AML-193 (cell line): ENCODE results near the gene USP24.

ENCODE experiments used
- DNase-seq, 2 experiments: peaks; one replicate each; lab custom pipeline; 2025; lab: John Stamatoyannopoulos, UW

The USP24 gene

DNA sequence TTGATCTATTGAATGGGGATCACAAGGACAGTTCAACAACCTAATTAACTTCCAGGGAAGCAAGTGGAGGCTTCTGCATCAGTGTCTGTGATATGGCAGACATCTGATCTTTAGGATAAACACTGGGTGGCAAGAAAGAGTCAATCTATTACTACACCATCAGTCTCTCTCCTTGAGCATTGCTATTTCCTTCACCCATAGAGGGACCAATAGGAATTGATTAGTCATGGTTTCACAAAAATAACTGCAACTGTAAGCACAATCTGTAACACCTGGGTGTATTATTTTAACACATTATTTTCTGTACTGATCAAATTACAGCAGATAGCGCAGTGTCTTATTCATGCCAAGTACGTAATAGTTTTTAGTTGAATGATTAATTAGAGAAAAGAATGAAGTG, 50.3 kb downstream of the USP24 start:
- no peak for DNase-seq

DNA sequence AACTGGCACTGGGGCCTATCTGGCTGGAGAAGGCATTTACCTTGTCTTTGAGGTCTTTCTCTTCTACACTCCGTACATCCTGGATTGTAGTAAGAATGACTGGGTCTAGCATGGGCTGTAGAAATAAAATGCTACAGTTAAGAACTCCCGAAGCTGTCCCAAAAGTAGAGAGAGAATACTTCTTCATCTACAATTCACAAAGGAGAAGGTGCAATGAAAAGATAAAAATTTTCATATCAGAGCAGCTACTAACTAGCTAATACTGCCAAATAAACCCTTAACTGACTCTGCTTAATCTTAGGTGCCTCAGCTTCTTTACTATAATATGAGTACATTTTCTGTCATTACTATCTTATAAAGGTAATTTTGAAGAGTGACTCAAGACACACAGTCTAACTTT, 55.6 kb downstream of the USP24 start:
- no peak for DNase-seq

DNA sequence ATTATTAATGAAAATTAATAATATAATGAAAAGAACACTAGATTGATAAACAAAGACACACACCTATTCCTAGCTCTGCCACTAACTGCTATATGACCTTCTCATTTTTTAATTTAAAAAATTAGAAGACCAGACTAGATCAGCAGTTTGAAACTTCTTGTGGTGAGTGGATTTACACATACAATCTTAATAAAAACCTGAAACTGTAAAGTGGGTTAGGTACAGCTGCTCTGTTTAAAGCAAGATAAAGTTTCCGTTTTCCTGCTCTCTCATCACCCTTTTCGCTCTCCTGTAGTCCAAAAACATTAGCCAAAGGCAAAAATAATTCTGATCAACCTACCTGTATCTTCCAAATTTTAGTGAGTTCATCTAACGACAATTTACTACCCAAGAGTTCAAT, 58.6 kb downstream of the USP24 start:
- no peak for DNase-seq

DNA sequence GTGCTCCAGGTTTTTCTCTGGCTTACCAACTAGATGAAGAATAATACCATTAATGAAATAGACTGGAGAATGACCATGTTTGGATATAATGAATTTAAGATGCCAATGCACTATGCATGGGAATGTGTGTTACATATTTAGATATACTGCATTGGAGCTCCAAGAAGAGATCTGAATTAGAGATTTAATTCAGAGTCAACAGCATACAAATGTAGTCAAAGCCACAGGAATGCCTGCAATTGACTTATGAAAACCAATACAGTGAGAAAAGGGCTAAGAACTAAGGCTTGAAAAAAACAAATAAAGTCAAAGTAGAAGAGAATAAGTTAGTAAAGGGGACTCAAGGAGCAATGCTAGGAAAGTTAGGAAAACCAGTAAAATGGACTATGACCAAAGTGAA, 59.1 kb downstream of the USP24 start:
- no peak for DNase-seq

DNA sequence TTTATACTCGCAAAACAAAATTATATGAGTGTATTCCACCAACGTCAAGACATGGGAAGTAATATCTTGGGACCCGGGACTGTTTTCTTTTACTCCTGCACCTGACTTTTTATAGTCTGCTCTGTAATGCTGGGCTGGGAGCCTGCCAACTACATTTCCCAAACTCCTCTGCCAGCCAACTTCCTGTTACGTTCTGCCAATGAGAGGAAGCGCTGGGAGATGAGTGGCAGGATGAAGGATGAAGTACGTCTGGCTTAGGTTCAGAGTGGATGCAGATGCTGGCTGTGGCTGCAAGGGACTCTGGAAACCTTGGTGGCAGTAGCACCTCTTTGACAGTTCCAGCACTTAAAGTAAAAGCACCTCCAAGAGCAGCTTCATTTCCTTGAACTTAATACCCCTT, 59.6 kb downstream of the USP24 start:
- no peak for DNase-seq

DNA sequence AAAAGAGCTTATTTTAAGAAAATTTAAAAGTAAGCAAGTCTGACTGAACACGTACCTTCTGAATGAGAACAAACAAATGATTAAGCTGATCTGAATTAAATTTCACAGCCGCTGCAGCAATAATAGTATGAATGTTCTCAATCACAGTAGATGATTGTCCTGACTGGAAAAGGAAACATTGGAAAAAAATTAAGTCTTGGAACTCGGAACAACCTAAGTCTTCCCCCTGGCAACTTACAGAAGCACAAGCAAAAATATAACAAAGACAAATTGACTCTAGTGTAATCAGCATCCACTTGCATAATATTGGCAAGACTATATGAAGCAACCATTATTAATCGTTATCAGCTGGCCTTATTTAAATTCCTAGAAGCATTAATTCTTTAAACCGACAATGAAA, 60.5 kb downstream of the USP24 start:
- DNase-seq = no peak

DNA sequence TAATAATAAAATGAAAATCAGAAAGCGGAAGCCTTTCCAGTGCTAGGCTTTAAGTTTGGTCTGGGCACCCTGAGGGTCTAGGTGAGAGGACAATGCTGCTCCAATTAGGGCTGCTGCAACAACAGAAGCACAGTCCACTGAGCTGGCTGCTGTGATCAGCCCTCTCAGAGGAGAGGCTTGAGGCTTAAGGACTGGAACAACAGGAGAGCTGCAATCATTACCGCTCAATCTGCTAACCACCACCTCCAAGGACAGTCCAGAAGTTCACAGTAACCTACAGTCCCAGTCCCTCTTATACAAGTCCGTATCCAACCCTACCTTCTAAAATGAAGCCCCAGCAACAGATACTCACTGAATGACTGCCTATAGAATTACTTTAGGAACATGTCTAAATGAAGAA, 62.1 kb downstream of the USP24 start:
- DNase-seq = no peak

DNA sequence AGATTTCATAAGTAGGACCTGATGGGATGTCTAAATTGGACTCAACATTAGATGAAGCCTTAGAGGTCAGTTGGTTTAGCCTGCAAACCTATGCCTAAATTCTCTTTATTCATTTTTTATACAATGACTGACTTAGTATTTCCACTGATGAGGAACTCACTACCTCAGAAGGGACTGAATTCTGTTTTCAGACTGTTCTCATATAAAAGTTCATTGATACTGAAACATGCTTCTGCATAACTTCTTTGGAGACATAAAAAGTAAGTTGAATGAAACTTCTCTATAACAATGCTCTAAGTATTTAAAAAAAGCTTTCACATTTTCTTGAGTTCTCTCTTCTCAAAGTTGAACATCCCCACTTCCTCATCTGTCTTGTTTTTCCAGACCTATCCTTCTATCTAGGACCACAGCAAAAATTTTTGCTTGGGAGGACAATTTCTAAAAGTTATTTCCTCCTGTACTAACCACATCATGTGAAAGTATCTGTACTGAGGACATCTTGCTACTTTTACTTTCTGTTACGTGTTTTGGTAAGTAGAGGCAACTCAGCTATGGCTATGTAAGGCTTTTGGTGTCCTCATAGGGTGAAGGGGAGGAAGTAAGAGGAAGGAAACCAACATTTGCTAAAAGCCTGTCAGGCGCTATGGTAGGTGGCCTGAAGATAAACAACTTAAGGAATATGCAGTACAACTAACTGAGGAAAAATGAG, 64.1 kb downstream of the USP24 start:
- DNase-seq = no peak

DNA sequence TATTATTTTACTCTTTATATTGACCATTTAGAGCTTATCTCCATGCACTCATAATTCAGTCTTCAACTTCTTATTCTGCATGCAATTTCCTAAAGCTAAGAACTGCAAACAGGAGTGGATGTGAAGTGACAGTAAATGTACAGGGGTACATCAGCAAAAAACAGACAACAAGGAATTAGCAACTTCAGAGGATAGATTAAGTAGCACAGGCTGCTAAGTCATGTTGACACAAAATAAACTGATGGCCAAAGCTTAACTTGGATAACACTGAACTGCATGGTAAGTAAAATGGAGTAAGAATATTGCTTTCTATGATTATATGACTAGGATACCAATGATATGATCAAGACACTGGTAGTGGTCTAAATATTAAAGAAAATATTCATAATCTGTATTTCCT, 66.5 kb downstream of the USP24 start:
- DNase-seq = no peak

DNA sequence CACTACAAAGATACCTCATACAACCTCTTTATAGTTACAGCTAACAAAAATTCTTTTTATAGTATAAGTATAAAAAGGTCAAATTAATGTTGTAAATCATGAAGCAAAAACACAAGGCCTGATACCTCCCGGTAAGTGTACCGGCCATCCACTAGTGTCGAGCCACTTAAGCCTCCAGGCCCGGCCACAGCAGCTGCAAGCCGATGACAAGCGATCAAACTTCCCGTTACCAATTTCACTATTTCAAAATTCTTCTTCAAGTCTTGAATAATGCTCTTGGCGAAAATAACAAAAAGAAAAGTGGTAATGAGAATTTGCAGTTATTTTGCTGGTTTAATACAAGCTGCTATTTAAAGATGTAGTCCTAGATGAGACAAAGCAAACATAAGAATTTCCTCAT, 67.6 kb downstream of the USP24 start:
- no peak for DNase-seq

DNA sequence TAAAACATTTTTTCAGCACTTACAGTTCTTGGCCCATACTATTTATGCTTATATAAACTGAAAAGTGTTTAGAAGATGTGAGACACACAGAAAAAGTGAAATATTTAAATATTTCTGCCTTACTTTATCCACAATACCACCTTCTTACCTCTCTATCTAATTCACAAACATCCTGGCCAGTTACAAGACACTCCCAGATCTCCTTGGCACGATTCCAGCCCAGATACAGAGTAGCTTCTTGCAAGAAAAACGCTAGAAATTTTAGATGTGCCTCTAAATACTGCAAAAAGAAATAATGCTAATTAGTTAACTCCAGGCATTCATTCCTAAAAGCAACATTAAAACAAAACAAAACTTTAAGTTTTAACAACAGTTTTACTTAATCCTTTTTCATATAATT, 68.4 kb downstream of the USP24 start:
- DNase-seq = no peak

DNA sequence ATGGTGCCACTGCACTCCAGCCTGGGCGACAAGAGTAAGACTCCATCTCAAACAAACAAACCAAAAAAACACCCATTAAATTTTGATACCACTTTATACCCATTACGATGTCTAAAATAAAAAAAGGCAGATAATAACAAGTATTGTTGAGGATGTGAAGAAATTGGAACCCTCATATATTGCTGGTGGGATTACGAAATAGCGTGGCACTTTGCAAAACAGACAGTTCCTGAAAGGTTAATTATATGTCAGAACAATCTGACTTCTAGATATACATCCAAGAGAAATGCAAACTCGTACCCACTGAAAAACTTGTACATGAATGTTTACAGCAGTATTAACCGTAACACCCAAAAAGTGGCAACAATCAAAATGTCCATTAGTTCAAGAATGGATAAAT, 70.3 kb downstream of the USP24 start:
- no peak for DNase-seq

DNA sequence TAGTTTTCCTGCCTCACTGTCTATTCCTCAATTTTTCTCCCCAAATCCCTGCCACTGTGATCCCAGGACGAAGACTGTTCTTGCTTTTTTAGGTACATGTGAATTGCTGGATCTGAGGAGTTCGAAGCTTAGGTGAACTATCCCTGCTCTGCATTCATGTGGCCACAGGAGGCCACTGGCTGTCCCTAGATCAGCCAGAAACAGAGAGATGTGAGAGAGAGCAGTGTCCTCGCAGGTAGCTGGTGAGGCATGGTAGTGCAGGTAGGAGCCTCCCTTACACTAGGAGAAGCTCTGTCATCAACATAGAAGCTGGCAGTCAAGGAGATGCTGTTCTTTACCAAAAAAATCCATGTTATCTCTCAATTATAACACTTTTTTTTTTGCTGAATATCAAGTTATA, 71.5 kb downstream of the USP24 start:
- no peak for DNase-seq

DNA sequence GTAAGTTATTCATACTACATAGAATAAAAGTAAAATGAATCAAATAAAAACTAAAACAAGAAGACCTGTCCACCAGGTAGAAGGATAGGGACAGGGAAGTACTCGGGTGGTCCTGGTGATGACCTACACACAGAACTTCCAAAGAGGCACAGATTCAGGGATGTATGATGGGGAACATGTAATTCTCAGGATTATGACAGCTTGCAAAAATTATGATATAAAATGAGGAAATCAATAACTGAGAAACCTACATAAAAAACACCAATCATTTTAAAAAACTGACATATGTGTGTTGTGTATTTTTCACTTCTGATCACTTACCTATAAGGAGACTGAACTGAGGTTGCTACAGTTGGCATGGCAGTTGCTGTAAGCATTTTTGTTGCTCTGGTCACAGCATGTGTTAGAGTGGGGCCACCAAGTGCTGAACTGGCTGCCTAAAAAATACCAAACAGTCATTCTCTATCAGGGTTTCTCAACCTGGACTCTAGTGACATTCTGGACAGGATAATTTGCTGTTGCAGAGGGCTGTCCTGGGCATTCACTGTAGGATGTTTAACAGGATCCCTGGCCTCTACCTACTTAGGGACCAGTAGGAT, 73.8 kb downstream of the USP24 start:
- DNase-seq = no peak

DNA sequence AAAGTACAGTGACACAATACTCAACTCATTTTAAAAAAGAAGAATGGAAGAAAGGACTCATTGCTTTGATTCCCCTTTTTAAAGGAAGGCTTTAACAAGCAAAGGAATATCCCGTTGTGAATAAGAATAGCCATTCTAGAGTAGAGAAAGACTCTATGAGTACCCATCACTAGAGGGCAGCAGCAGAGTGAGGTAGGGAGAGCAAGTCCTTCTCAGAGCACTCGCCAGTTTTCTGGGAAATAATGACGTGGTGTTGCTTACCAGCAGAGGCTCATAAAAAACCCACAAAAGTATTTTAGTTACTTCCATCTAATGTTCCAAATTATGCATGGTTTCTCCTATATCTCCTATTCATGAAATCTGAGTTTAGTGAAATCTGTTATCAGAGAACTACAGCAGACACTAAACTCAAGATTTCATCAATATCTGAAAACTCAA, 74.6 kb downstream of the USP24 start:
- DNase-seq = peak; percentile 79 to 81

DNA sequence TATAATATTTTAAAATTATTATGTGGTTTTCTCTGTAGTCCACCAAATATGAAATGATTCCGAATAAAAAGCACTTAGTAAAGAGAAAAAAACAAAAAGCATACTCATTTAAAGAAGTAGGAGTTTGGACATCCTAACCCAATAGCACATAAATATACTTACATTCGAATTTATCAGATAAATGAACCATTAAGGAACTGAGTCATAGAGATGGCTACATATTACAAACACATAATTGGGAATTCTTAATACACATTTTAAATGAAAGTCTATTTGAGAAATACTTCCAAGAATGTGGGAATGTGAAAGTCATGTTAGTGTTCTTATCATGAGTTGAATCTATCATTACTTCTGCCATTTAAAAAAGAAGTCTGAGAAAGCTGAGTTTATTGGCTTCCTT, 75.0 kb downstream of the USP24 start:
- DNase-seq = no peak

DNA sequence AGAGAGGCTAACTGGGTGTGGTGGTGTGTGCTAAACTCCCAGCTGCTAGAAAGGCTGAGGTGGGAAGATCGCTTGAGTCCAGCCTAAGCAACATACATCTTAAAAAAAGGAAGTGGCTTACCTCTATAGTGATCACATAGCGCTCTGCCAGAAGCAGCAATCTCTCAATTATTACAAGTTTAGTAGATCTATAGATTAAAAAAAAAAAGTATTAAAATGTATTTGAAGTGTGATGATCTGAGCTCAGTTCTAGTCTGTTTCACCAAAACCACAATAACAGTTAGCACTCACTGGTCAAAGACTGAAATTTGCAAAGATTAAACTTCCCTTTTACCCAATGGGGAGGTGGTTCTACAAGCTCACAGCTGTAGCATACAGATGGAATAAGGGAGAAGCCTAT, 76.3 kb downstream of the USP24 start:
- DNase-seq = peak; percentile 25

DNA sequence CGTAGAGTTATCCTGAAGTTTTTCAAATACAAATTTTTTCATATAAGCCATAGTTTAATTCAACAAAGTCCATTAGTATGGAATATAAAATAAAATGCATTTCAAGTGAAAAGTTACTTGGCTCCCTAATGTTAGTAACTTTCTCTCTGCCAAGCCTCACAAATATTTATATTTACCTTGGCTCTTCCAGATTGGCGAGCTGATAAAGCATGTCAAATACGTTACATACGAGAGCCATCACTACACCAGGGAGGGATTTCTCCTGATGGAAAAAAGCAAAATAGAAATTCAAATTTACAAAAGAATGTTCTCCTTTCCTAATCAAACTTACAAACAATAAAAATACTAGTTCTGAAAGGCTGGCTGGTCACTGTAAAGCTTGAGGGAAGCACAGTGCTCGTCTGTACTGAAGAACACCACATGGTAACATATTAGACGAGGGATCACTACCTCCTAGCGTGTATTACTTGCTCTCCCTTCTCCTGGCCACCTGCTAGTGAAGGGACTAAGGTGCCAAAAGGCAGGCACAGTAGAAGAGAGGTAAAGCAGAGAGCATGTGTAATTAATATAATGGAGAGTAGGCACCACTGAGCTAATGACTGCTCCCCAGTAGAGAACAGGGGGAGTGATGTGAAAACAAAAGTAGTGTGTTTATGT, 80.9 kb downstream of the USP24 start:
- DNase-seq = no peak

DNA sequence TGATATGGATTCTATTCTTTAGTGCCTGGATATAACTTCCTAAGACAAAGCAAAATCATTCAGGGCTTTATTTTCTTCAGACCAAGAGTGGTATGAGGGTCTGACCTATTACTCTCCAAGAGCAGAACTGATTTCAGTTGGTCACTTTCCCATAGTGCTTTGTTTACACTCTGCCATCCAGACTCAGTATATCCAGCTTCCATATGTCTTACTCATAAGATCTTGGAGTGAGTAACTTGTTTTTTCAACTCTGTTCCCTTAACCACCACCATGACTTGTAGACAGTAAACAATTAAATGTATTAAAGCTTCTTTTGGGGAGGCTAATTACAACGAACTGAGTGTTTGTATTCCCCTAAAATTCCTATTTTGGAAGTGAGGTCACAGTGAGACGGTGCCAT, 83.4 kb downstream of the USP24 start:
- no peak for DNase-seq

DNA sequence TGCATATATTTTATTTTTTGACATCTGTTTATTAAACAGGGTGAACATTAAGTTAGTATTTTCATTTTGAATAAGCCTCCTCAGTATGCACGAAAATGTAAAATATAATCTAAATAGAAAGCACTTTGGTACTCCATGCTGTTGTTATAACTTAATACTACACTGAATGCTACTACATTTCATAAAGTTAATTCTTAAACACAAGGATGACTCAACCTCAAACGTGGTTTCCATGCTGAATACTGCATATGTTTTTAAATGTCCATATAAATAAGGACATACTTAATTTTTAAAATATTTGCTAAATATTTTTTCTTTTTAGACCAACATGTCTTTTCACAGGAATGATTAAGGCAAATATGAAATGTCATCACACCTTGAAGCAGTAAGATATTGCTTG, 83.9 kb downstream of the USP24 start:
- DNase-seq = no peak

DNA sequence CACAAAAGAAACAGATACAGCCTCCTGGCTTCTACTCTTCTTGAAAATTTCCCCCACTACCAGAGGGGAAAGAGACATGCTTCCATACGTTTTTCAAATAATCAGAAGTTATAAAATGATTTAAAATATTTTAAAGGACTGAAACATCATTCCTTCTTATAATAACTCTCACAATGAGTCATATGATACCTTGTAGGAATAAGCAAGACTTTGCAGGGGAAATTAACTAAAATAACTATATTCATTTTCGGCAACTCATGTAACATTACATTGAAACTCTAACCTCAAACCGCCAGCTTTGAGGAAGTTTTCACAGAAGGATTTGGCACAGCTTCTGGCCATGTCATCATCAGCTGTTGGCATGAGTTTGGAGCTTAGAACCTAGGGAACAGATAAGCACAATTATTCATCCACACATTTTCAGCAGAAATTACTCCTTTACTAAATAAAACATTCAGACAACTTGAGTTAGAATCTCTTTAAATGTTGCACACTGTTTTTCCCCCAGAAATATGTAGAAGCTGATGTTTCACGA, 85.9 kb downstream of the USP24 start:
- peak; percentile 86 to 87 for DNase-seq

DNA sequence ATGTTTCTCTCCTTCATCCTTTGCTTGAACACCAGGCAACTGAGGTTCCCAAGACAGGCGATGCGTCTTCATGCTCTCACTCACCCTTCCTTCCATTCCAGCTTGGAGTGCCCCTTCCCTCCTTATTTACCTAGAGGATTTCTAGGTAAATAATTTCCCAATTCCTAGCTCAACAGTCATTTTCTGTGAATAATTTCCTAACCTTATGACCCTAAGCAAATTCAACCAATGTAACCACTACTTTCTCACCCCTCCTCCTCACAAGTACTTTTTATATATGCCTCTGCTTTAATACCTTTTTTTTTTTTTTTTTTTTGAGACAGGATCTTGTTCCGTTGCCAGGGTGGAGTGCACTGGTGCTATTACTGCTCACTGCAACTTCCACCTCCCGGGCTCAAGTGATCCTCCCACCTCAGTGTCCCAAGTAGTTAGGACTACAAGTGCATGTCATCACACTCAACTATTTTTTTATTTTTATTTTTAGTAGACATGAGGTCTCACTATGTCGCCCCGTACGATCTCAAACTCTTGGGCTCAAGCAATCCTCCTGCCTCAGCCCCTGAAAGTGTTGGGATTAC, 86.7 kb downstream of the USP24 start:
- DNase-seq = no peak

DNA sequence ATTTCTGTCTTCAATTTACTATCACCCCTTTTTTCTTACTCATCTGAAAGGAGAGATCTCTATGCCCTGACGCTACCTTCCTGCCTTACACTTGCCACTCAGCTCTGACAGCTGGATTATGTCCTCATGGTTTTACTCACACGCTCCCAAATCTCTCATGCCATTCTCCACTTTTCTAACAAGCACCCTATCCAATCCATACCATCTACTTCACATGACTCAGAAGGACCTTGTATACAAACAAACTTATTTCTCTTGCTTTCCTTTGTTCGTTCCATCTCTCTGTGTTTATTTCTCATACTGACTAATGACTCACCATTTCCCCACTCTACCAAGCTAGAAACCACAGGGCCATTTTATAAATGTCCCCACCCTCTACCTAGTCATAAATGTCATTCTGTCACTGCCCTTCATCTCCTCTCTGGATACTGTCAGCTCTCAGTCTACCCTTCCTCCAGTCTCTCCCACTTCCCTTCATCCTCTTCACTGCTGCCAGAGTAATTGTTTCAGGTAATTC, 87.3 kb downstream of the USP24 start:
- no peak for DNase-seq
